GM23338 (cell line): Measurements from ENCODE around the gene RAX. TPM values are rescaled to one million over a fixed set of nuclear protein-coding genes. Genes with fewer than 3 reads are reported as not detected.

Experiments used
- ATAC-seq: fragments of 200-7000 bp; cut with Tn5 transposase; 3 replicates; pipeline ENCODE4 v1.9.1; 2020
- DNase-seq: peaks from one replicate; pipeline ENCODE4 v3.0.0-alpha.2; 2015; ENCODE audit warnings: low spot score
- H2AFZ ChIP-seq: fragments of 200-600 bp; sonication (generic); 2 replicates; pipeline ENCODE4 v1.8.0; 2016; ENCODE audit warnings: antibody characterized with exemption, mild to moderate bottlenecking, moderate library complexity
- H3F3A ChIP-seq: fragments of 200-600 bp; sonication (generic); replicated peaks from 2 replicates; pipeline ENCODE4 v1.8.0; 2017; ENCODE audit warnings: antibody characterized with exemption, mixed run types, low read depth
- H3K27ac ChIP-seq: fragments of 200-600 bp; sonication (generic); 2 replicates; pipeline ENCODE4 v1.6.1; 2016; ENCODE audit warnings: low read depth
- H3K27me3 ChIP-seq: fragments of 200-600 bp; sonication (generic); 2 replicates; pipeline ENCODE4 v1.8.0; 2016; ENCODE audit warnings: mild to moderate bottlenecking, mixed run types, moderate library complexity; ENCODE audit not compliant: insufficient read depth
- H3K36me3 ChIP-seq: fragments of 200-600 bp; sonication (generic); 2 replicates; pipeline ENCODE4 v1.8.0; 2016; ENCODE audit warnings: mild to moderate bottlenecking; ENCODE audit not compliant: insufficient read depth
- H3K4me1 ChIP-seq: fragments of 200-600 bp; sonication (generic); 2 replicates; pipeline ENCODE4 v1.8.0; 2016; ENCODE audit warnings: mild to moderate bottlenecking, moderate library complexity; ENCODE audit not compliant: insufficient read depth
- H3K4me2 ChIP-seq: fragments of 200-600 bp; sonication (generic); 2 replicates; pipeline ENCODE4 v1.7.1; 2017; ENCODE audit warnings: mixed run types
- H3K4me3 ChIP-seq: fragments of 200-600 bp; sonication (generic); 2 replicates; pipeline ENCODE4 v1.6.1; 2016; ENCODE audit warnings: mixed run types
- H3K79me2 ChIP-seq: fragments of 200-600 bp; sonication (generic); replicated peaks from 2 replicates; pipeline ENCODE4 v1.8.0; 2017; ENCODE audit warnings: mild to moderate bottlenecking; ENCODE audit not compliant: insufficient read depth
- H3K9me2 ChIP-seq: fragments of 200-600 bp; sonication (generic); 2 replicates; pipeline ENCODE4 v1.8.0; 2017; ENCODE audit not compliant: insufficient read depth
- H4K20me1 ChIP-seq: fragments of 200-600 bp; sonication (generic); replicated peaks from 2 replicates; pipeline ENCODE4 v1.8.0; 2017; ENCODE audit warnings: mild to moderate bottlenecking; ENCODE audit not compliant: insufficient read depth
- H3K27ac Mint-ChIP-seq: 2 replicates; pipeline ENCODE4 v1.8.0; 2020; ENCODE audit warnings: inconsistent platforms, mild to moderate bottlenecking, moderate library complexity, mixed read lengths
- H3K27me3 Mint-ChIP-seq: 3 replicates; pipeline ENCODE4 v1.8.0; 2022; ENCODE audit warnings: low read depth, mild to moderate bottlenecking, moderate library complexity, mixed read lengths, inconsistent platforms; ENCODE audit not compliant: insufficient read depth, poor library complexity
- H3K36me3 Mint-ChIP-seq: 3 replicates; pipeline ENCODE4 v1.8.0; 2021; ENCODE audit warnings: low read depth, mild to moderate bottlenecking, inconsistent platforms, moderate library complexity, mixed read lengths
- H3K4me1 Mint-ChIP-seq: 3 replicates; pipeline ENCODE4 v1.8.0; 2020; ENCODE audit warnings: mild to moderate bottlenecking, inconsistent platforms, mixed read lengths
- H3K4me3 Mint-ChIP-seq: 3 replicates; pipeline ENCODE4 v1.8.0; 2021; ENCODE audit warnings: moderate library complexity, mild to moderate bottlenecking, inconsistent platforms, mixed read lengths
- H3K9me3 Mint-ChIP-seq: 3 replicates; pipeline ENCODE4 v1.8.0; 2020; ENCODE audit warnings: moderate library complexity, mild to moderate bottlenecking, inconsistent platforms, mixed read lengths
- CREB1 ChIP-seq: fragments of 250-450 bp; sonication (Bioruptor Pico); IDR thresholded peaks from 2 replicates; pipeline ENCODE4 v1.5.0; 2020; ENCODE audit warnings: low read depth, mild to moderate bottlenecking, moderate library complexity
- CTCF ChIP-seq, 2 experiments: fragments of 200-600 bp in 1 of 2; sonication (generic) in 1 of 2; conservative IDR thresholded peaks; 2 replicates each; pipeline versions ENCODE4 v1.5.1 to v1.6.1; 2016 to 2017; ENCODE audit warnings: antibody characterized with exemption in 2 of 2, low read depth in 2 of 2, mild to moderate bottlenecking in 2 of 2, moderate library complexity in 1 of 2
- ETS1 ChIP-seq: IDR thresholded peaks from 2 replicates; pipeline ENCODE4 v1.6.1; 2016; ENCODE audit warnings: antibody characterized with exemption
- EZH2 ChIP-seq: fragments of 200-600 bp; sonication (generic); IDR thresholded peaks from one replicate; pipeline ENCODE4 v1.8.0; 2017; ENCODE audit warnings: antibody characterized with exemption, mild to moderate bottlenecking, low read depth; ENCODE audit not compliant: unreplicated experiment
- NANOG ChIP-seq: IDR thresholded peaks from 2 replicates; pipeline ENCODE4 v1.6.1; 2016; ENCODE audit warnings: antibody characterized with exemption, borderline replicate concordance
- POLR2AphosphoS5 ChIP-seq: IDR thresholded peaks from 2 replicates; pipeline ENCODE4 v1.6.1; 2016; ENCODE audit warnings: antibody characterized with exemption, low read depth
- REST ChIP-seq: IDR thresholded peaks from one replicate; pipeline ENCODE4 v1.6.1; 2018; ENCODE audit warnings: antibody characterized with exemption; ENCODE audit not compliant: unreplicated experiment
- STAT1 ChIP-seq: IDR thresholded peaks from one replicate; pipeline ENCODE4 v1.6.1; 2016; ENCODE audit warnings: antibody characterized with exemption; ENCODE audit not compliant: unreplicated experiment
- ZNF462 ChIP-seq: fragments of 250-450 bp; sonication (Bioruptor Pico); IDR thresholded peaks from 2 replicates; pipeline ENCODE4 v1.5.0; 2020; ENCODE audit warnings: mild to moderate bottlenecking, moderate library complexity
- polyA plus RNA-seq: library from polyadenylated mRNA; unstranded; fragments of >200 nt; fragmentation: Nextera tagmentation; extraction: Ambion mirVana; gene quantifications from 2 replicates; pipeline ENCODE4 v1.2.1, GENCODE V29; 2016
- total RNA-seq: library from RNA; depleted of rRNA; stranded (reverse); fragments of >200 nt; shearing (Covaris generic); gene quantifications from 2 replicates; pipeline ENCODE4 v1.2.3, GENCODE V29; 2014

The RAX gene
- total and polyA plus RNA-seq, 2 experiments from 2014 or later: 0.03 to 0.16 TPM

- TF ChIP-seq POLR2AphosphoS5 (no peak), ETS1 (no peak), EZH2 (no peak)
Observed at GRCh38 chr18:59228351-59228750, 44.9 kb downstream of the RAX start (continued).

GRCh38 chr18:59222341-59222740 lies 50.9 kb downstream of the RAX start:
- no peaks in the 10 kb centered on the region for H3F3A ChIP-seq
- peaks cover 100% of the 10 kb centered on the region for H3K27me3 ChIP-seq
- Mint-ChIP-seq H3K27ac (no peak overlapping the region), H3K36me3 (no peaks in the 10 kb centered on the region; the same call in 2 of the 3 replicates), H3K4me1 (peaks cover 15% of the 10 kb centered on the region; the same call in 2 of the 3 replicates), H3K9me3 (no peaks in the 10 kb centered on the region; the same call in 2 of the 3 replicates), H3K4me3 (no peak overlapping the region), H3K27me3 (peaks cover 80% of the 10 kb centered on the region)
- TF ChIP-seq CREB1 (CRISPR knock-in tag) (no peak), ETS1 (no peak), ZNF462 (CRISPR knock-in tag) (no peak), REST (no peak), STAT1 (no peak), NANOG (no peak), POLR2AphosphoS5 (no peak), CTCF (conservative IDR thresholded peaks at IDR 0.05; ENCODE audit: low read depth in 2 of 2) (no peak)
- no peak overlapping the region for H2AFZ ChIP-seq
- H3K79me2 ChIP-seq: no peaks in the 10 kb centered on the region
- no peak overlapping the region for H3K4me3 ChIP-seq
- no peaks in the 10 kb centered on the region for H3K9me2 ChIP-seq
- no peak overlapping the region for H3K4me2 ChIP-seq
- H3K36me3 ChIP-seq: no peaks in the 10 kb centered on the region
- H3K4me1 ChIP-seq: peaks cover 12% of the 10 kb centered on the region; the same call in 1 of the 2 replicates
- no peak overlapping the region for H3K27ac ChIP-seq
- DNase-seq: no peak
- ATAC-seq: no peak
- peaks cover 9% of the 10 kb centered on the region for H4K20me1 ChIP-seq
